WTC11 (cell line): ENCODE data around the gene ENTPD8. TPM values are rescaled to one million over a fixed set of nuclear protein-coding genes. Genes with fewer than 3 reads are reported as not detected.

ENCODE experiments used
- ATAC-seq: fragments of 200-7000 bp; cut with Tn5 transposase; 2 replicates; pipeline ENCODE4 v1.10.0; 2021; ENCODE audit warnings: mild to moderate bottlenecking, moderate library complexity
- CTCF ChIA-PET: fragments of 300-600 bp; sonication (Branson Sonifier 250); formaldehyde crosslinking; loops from one replicate; lab custom pipeline; 2021; ENCODE audit warnings: antibody characterized with exemption; lab: Charles Lee
- POLR2A ChIA-PET: fragments of 350-600 bp; sonication (Branson Sonifier 250); formaldehyde crosslinking; loops from one replicate; lab custom pipeline; 2021; ENCODE audit warnings: antibody characterized with exemption; lab: Charles Lee
- DNase-seq: peaks from one replicate; pipeline ENCODE4 v3.0.0; 2021; ENCODE audit warnings: low spot score
- H3K27ac Mint-ChIP-seq: 2 replicates; pipeline ENCODE4 v1.8.0; 2021; ENCODE audit warnings: mixed read lengths
- H3K27me3 Mint-ChIP-seq: 2 replicates; pipeline ENCODE4 v1.8.0; 2021; ENCODE audit warnings: low read depth, mild to moderate bottlenecking, moderate library complexity, mixed read lengths
- H3K36me3 Mint-ChIP-seq: 2 replicates; pipeline ENCODE4 v1.8.0; 2021; ENCODE audit warnings: mixed read lengths
- H3K4me1 Mint-ChIP-seq: 2 replicates; pipeline ENCODE4 v1.8.0; 2022; ENCODE audit warnings: mixed read lengths
- H3K4me3 Mint-ChIP-seq: 2 replicates; pipeline ENCODE4 v1.8.0; 2021; ENCODE audit warnings: mild to moderate bottlenecking, moderate library complexity, mixed read lengths
- H3K9me3 Mint-ChIP-seq: 2 replicates; pipeline ENCODE4 v1.8.0; 2021; ENCODE audit warnings: mixed read lengths
- AR ChIP-seq: fragments of 250-450 bp; sonication (Bioruptor Pico); IDR thresholded peaks from 2 replicates; pipeline ENCODE4 v1.9.0; 2021; ENCODE audit warnings: mild to moderate bottlenecking
- ATF1 ChIP-seq: sonication (generic); formaldehyde crosslinking; IDR thresholded peaks from 2 replicates; pipeline ENCODE4 v1.8.1; 2023; ENCODE audit warnings: mild to moderate bottlenecking, moderate library complexity, missing genetic modification reagents
- CREB1 ChIP-seq: sonication (generic); formaldehyde crosslinking; IDR thresholded peaks from 2 replicates; pipeline ENCODE4 v1.8.0; 2023; ENCODE audit warnings: mild to moderate bottlenecking, missing genetic modification reagents
- E2F4 ChIP-seq: sonication (generic); formaldehyde crosslinking; IDR thresholded peaks from 2 replicates; pipeline ENCODE4 v1.8.1; 2022; ENCODE audit warnings: low read depth, mild to moderate bottlenecking, moderate library complexity, missing genetic modification reagents, borderline replicate concordance
- E2F5 ChIP-seq: sonication (generic); formaldehyde crosslinking; IDR thresholded peaks from 2 replicates; pipeline ENCODE4 v1.8.1; 2022; ENCODE audit warnings: mild to moderate bottlenecking, moderate library complexity, missing genetic modification reagents
- ETV6 ChIP-seq: sonication (generic); formaldehyde crosslinking; IDR thresholded peaks from 2 replicates; pipeline ENCODE4 v1.8.1; 2022; ENCODE audit warnings: mild to moderate bottlenecking, missing genetic modification reagents
- FOXJ3 ChIP-seq: sonication (generic); formaldehyde crosslinking; IDR thresholded peaks from 2 replicates; pipeline ENCODE4 v1.9.0; 2021; ENCODE audit warnings: missing genetic modification reagents, mild to moderate bottlenecking, borderline replicate concordance
- FOXP4 ChIP-seq: sonication (generic); formaldehyde crosslinking; IDR thresholded peaks from 2 replicates; pipeline ENCODE4 v1.8.0; 2022; ENCODE audit warnings: mild to moderate bottlenecking, missing genetic modification reagents
- GABPB1 ChIP-seq: sonication (generic); formaldehyde crosslinking; IDR thresholded peaks from 2 replicates; pipeline ENCODE4 v1.8.1; 2023; ENCODE audit warnings: mild to moderate bottlenecking, missing genetic modification reagents
- IRF1 ChIP-seq: sonication (generic); formaldehyde crosslinking; IDR thresholded peaks from 2 replicates; pipeline ENCODE4 v1.8.0; 2023; ENCODE audit warnings: missing genetic modification reagents
- JAZF1 ChIP-seq: fragments of 250-450 bp; sonication (Bioruptor Pico); IDR thresholded peaks from 2 replicates; pipeline ENCODE4 v1.9.0; 2021; ENCODE audit warnings: moderate library complexity, mild to moderate bottlenecking, inconsistent platforms
- NR2C2 ChIP-seq: sonication (generic); formaldehyde crosslinking; IDR thresholded peaks from 2 replicates; pipeline ENCODE4 v1.8.0; 2022; ENCODE audit warnings: mild to moderate bottlenecking, missing genetic modification reagents
- PRRX2 ChIP-seq: fragments of 250-450 bp; sonication (Bioruptor Pico); IDR thresholded peaks from 2 replicates; pipeline ENCODE4 v1.8.0; 2021; ENCODE audit warnings: mild to moderate bottlenecking
- SOX15 ChIP-seq: fragments of 250-450 bp; sonication (Bioruptor Pico); IDR thresholded peaks from 2 replicates; pipeline ENCODE4 v1.9.0; 2021; ENCODE audit warnings: mild to moderate bottlenecking
- SP1 ChIP-seq: sonication (generic); formaldehyde crosslinking; conservative IDR thresholded peaks from 2 replicates; pipeline ENCODE4 v1.8.1; 2022; ENCODE audit warnings: missing genetic modification reagents
- TP53 ChIP-seq: sonication (generic); formaldehyde crosslinking; IDR thresholded peaks from 2 replicates; pipeline ENCODE4 v1.8.1; 2023; ENCODE audit warnings: mild to moderate bottlenecking, missing genetic modification reagents
- ZNF138 ChIP-seq: sonication (generic); formaldehyde crosslinking; conservative IDR thresholded peaks from 2 replicates; pipeline ENCODE4 v1.8.1; 2022; ENCODE audit warnings: mild to moderate bottlenecking, moderate library complexity, missing genetic modification reagents
- ZNF219 ChIP-seq: sonication (generic); formaldehyde crosslinking; IDR thresholded peaks from 2 replicates; pipeline ENCODE4 v1.8.0; 2023; ENCODE audit warnings: missing genetic modification reagents, mild to moderate bottlenecking, borderline replicate concordance
- ZNF232 ChIP-seq: sonication (generic); formaldehyde crosslinking; IDR thresholded peaks from 2 replicates; pipeline ENCODE4 v1.8.0; 2022; ENCODE audit warnings: mild to moderate bottlenecking, missing genetic modification reagents
- ZNF416 ChIP-seq: fragments of 250-450 bp; sonication (Bioruptor Pico); IDR thresholded peaks from 2 replicates; pipeline ENCODE4 v1.9.0; 2021; ENCODE audit warnings: mild to moderate bottlenecking, inconsistent platforms
- ZNF423 ChIP-seq: fragments of 250-450 bp; sonication (Bioruptor Pico); IDR thresholded peaks from 2 replicates; pipeline ENCODE4 v2.1.2; 2022; ENCODE audit warnings: mild to moderate bottlenecking, moderate library complexity
- total RNA-seq: library from RNA; stranded (reverse); gene quantifications from 3 replicates; pipeline ENCODE4 v1.2.3, GENCODE V29; 2021

ENTPD8 gene
- total RNA-seq, 1 experiment from 2014 or later, result 2.3 TPM

- ChIA-PET POLR2A (interaction anchor here (0.7 kb wide), 1 partner anchor 230 kb away, joined by 5 read pairs; the partner anchor contains the start of gene TUBB4B), CTCF (no interaction called here)
- DNase-seq (no peak), ATAC-seq (no peak)
- H3K27ac Mint-ChIP-seq, result no peak overlapping the region
- H3K9me3 Mint-ChIP-seq, result peaks cover 22% of the 10 kb centered on the region
- H3K27me3 Mint-ChIP-seq, result peaks cover 10% of the 10 kb centered on the region; the same call in 1 of the 2 replicates
- H3K36me3 Mint-ChIP-seq, result peaks cover 18% of the 10 kb centered on the region
- H3K4me3 Mint-ChIP-seq, result no peak overlapping the region
- no peaks in the 10 kb centered on the region for H3K4me1 Mint-ChIP-seq
- TF ChIP-seq SP1 (CRISPR knock-in tag), result no peak
- no peak for TF ChIP-seq ZNF232
- no peak for TF ChIP-seq ZNF138
- TF ChIP-seq E2F5 (CRISPR knock-in tag), result no peak
- no peak for TF ChIP-seq CREB1 (CRISPR knock-in tag)
- TF ChIP-seq AR (CRISPR knock-in tag), result no peak
- no peak for TF ChIP-seq ATF1 (CRISPR knock-in tag)
- no peak for TF ChIP-seq PRRX2 (CRISPR knock-in tag)
These were observed 29.6 kb upstream of the ENTPD8 start for GRCh38 chr9:137470785-137471184.

GRCh38 chr9:137467896-137468295, 26.7 kb upstream of the ENTPD8 start:
- no peak for TF ChIP-seq IRF1 (CRISPR knock-in tag)
- TF ChIP-seq FOXP4 (CRISPR knock-in tag), result no peak
- ChIA-PET POLR2A (no interaction called here), CTCF (no interaction called here)
- peaks cover 2% of the 10 kb centered on the region; the same call in 1 of the 2 replicates for H3K27me3 Mint-ChIP-seq
- no peak for ATAC-seq
- no peak overlapping the region for H3K4me3 Mint-ChIP-seq
- H3K36me3 Mint-ChIP-seq, result peaks cover 2% of the 10 kb centered on the region
- H3K27ac Mint-ChIP-seq, result no peak overlapping the region
- no peaks in the 10 kb centered on the region for H3K4me1 Mint-ChIP-seq
- H3K9me3 Mint-ChIP-seq, result peaks cover 3% of the 10 kb centered on the region
- no peak for DNase-seq

GRCh38 chr9:137467161-137467581, 26.0 kb upstream of the ENTPD8 start:
- no peaks in the 10 kb centered on the region for H3K9me3 Mint-ChIP-seq
- no peaks in the 10 kb centered on the region for H3K36me3 Mint-ChIP-seq
- H3K27ac Mint-ChIP-seq, result no peak overlapping the region
- CTCF ChIA-PET, result no interaction called here
- TF ChIP-seq AR (CRISPR knock-in tag) (no peak), ZNF219 (CRISPR knock-in tag) (no peak), JAZF1 (CRISPR knock-in tag) (no peak), FOXJ3 (CRISPR knock-in tag) (no peak), NR2C2 (no peak), SOX15 (CRISPR knock-in tag) (no peak), E2F4 (CRISPR knock-in tag) (no peak), ZNF416 (CRISPR knock-in tag) (no peak), TP53 (no peak), FOXP4 (CRISPR knock-in tag) (no peak), GABPB1 (CRISPR knock-in tag) (no peak), ETV6 (CRISPR knock-in tag) (no peak), ZNF423 (CRISPR knock-in tag) (no peak), SP1 (CRISPR knock-in tag) (no peak)
- TF ChIP-seq, all 79 proteins: peak for 0
- Mint-ChIP-seq H3K27me3 (no peaks in the 10 kb centered on the region), H3K4me3 (no peak overlapping the region), H3K4me1 (no peaks in the 10 kb centered on the region)
- no peak for DNase-seq
- ATAC-seq, result no peak
- POLR2A ChIA-PET, result no interaction called here
